ENCODE results near the gene COL6A1. TPM values are rescaled to one million over a fixed set of nuclear protein-coding genes. Genes with fewer than 3 reads are reported as not detected.
"Not testable (repeated sequence)": the region's sequence is repeated elsewhere in the genome, so short reads cannot be mapped to it uniquely, and the experiment has no call there.

Gene COL6A1
- total and polyA plus RNA-seq, 2 donors (not counting 3 experiments of a cell fraction or from before 2014, with no cell fraction given) = 30.1 to 42.4 TPM

- intact Hi-C loops (cut with micrococcal nuclease) = no loop called here
- Histone ChIP-seq H3K27me3 (ENCODE audit: control insufficient read depth in 2 of 2, insufficient read depth in 2 of 2, low read length in 2 of 2) (no peaks in the 10 kb centered on the region), H3K4me1 (ENCODE audit: control insufficient read depth, extremely low read depth, insufficient read depth, low read length) (no peaks in the 10 kb centered on the region), H4K20me1 (replicated peaks; ENCODE audit: control insufficient read depth, extremely low read depth, insufficient read depth, low read length) (no peaks in the 10 kb centered on the region), H3K4me3 (replicated peaks in 1 of 3; ENCODE audit: insufficient read depth in 1 of 3, low read depth in 1 of 3, low read length in 3 of 3) (no peak overlapping the region), H3K79me2 (ENCODE audit: control insufficient read depth, insufficient read depth, low read length) (no peaks in the 10 kb centered on the region), H3K9me1 (replicated peaks; ENCODE audit: control insufficient read depth, extremely low read depth, insufficient read depth, low read length) (no peaks in the 10 kb centered on the region), H3K4me2 (ENCODE audit: insufficient read depth, low read length) (no peak overlapping the region), H2AFZ (ENCODE audit: low read depth, low read length) (no peak overlapping the region), H3K36me3 (ENCODE audit: control insufficient read depth in 2 of 2, extremely low read depth in 1 of 2, insufficient read depth in 2 of 2, low read length in 2 of 2) (no peaks in the 10 kb centered on the region), H3K27ac (ENCODE audit: insufficient read depth, low read depth, low read length) (no peak overlapping the region), H3K9me3 (replicated peaks; ENCODE audit: control insufficient read depth, insufficient read depth, low read length) (no peaks in the 10 kb centered on the region), H3K9ac (replicated peaks; ENCODE audit: extremely low read depth, insufficient read depth, low read length) (no peak overlapping the region)
- no TSS peak for BruUV-seq (replicated peaks)
- dilution Hi-C loops (cut with MboI; ENCODE audit: extremely low pct_ligation_motif_present, low sequenced_read_pairs) = no loop called here
- ChIA-PET POLR2A (no interaction called here), CTCF (no interaction called here)
- TF ChIP-seq FOS (IDR thresholded peaks at IDR 0.05; ENCODE audit: borderline replicate concordance, insufficient read depth, low read length) (no peak), GATA2 (IDR thresholded peaks at IDR 0.05; ENCODE audit: insufficient read depth, insufficient read length, low read depth, low read length) (no peak), POLR2AphosphoS5 (IDR thresholded peaks at IDR 0.05; ENCODE audit: insufficient read depth, low read depth, low read length) (no peak), JUN (IDR thresholded peaks at IDR 0.05; ENCODE audit: borderline replicate concordance, insufficient read depth, insufficient read length, low read depth) (no peak), POLR2A (IDR thresholded peaks at IDR 0.05; ENCODE audit: low read depth, low read length) (no peak), MAX (IDR thresholded peaks at IDR 0.05; ENCODE audit: insufficient read depth, insufficient read length) (no peak), CTCF (IDR thresholded peaks at IDR 0.05; ENCODE audit: extremely low read depth in 1 of 2, insufficient read depth in 1 of 2, low read depth in 1 of 2, low read length in 2 of 2) (no peak), EZH2 (IDR thresholded peaks at IDR 0.05; ENCODE audit: borderline replicate concordance, low read depth, low read length, severe bottlenecking) (no peak), MYC (IDR thresholded peaks at IDR 0.05; ENCODE audit: low read depth, low read length) (no peak)
- FAIRE-seq (no peak), DNase-seq (ENCODE audit: low read depth, low spot score) (no peak)
Measured at GRCh38 chr21:46005481-46005881, 23.9 kb downstream of the COL6A1 start.

GRCh38 chr21:46005894-46006546 is 24.4 kb downstream of the COL6A1 start:
- DNase-seq (ENCODE audit: low read depth, low spot score); H3K9ac ChIP-seq (replicated peaks; ENCODE audit: extremely low read depth, insufficient read depth, low read length); H4K20me1 ChIP-seq (replicated peaks; ENCODE audit: control insufficient read depth, extremely low read depth, insufficient read depth, low read length); H3K9me3 ChIP-seq (replicated peaks; ENCODE audit: control insufficient read depth, insufficient read depth, low read length); intact Hi-C loops (cut with micrococcal nuclease); BruUV-seq (replicated peaks); CTCF ChIA-PET; H3K4me3 ChIP-seq (replicated peaks in 1 of 3; ENCODE audit: insufficient read depth in 1 of 3, low read depth in 1 of 3, low read length in 3 of 3); H3K36me3 ChIP-seq (ENCODE audit: control insufficient read depth in 2 of 2, extremely low read depth in 1 of 2, insufficient read depth in 2 of 2, low read length in 2 of 2); H3K27me3 ChIP-seq (ENCODE audit: control insufficient read depth in 2 of 2, insufficient read depth in 2 of 2, low read length in 2 of 2); H3K9me1 ChIP-seq (replicated peaks; ENCODE audit: control insufficient read depth, extremely low read depth, insufficient read depth, low read length); H3K4me1 ChIP-seq (ENCODE audit: control insufficient read depth, extremely low read depth, insufficient read depth, low read length); dilution Hi-C loops (cut with MboI; ENCODE audit: extremely low pct_ligation_motif_present, low sequenced_read_pairs); H3K27ac ChIP-seq (ENCODE audit: insufficient read depth, low read depth, low read length); H2AFZ ChIP-seq (ENCODE audit: low read depth, low read length); H3K4me2 ChIP-seq (ENCODE audit: insufficient read depth, low read length); FAIRE-seq; H3K79me2 ChIP-seq (ENCODE audit: control insufficient read depth, insufficient read depth, low read length); POLR2A ChIA-PET: not testable (repeated sequence)

All from endothelial cell of umbilical vein (primary cell).